Measurements from ENCODE around the gene ABL2.
"Not testable (repeated sequence)": the region's sequence is repeated elsewhere in the genome, so short reads cannot be mapped to it uniquely, and the experiment has no call there.

ABL2 gene

GRCh38 chr1:179231923-179232322, 2.4 kb upstream of the ABL2 start:
- H3K27ac ChIP-seq = no peak overlapping the region
- TF ChIP-seq CTCF (conservative IDR thresholded peaks at IDR 0.05) = no peak

GRCh38 chr1:179230721-179231120, 1.2 kb upstream of the ABL2 start:
- TF ChIP-seq CTCF (conservative IDR thresholded peaks at IDR 0.05) = no peak
- H3K27ac ChIP-seq = peak overlapping the region; percentile 78

DNA sequence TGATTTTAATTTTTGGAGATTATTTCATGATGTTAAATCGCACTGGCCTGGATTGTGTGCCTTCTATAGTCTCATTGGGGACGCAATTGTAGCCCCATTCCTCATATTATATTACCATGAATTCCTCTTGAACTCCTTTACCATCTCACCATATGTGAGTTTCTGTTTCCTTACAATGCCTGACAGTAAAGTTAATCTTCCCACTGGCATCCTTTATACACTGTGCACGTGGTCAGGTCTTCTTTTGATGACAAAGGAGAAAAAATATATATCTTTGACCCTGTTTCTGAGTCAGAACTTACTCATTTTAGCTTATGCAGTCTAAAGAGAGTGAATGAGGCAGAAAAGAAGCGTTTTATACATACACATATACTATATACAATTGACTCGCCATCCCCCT, 774 bp upstream of the ABL2 start:
- peak overlapping the region; percentile 78 for H3K27ac ChIP-seq
- no peak for TF ChIP-seq CTCF (conservative IDR thresholded peaks at IDR 0.05)

DNA sequence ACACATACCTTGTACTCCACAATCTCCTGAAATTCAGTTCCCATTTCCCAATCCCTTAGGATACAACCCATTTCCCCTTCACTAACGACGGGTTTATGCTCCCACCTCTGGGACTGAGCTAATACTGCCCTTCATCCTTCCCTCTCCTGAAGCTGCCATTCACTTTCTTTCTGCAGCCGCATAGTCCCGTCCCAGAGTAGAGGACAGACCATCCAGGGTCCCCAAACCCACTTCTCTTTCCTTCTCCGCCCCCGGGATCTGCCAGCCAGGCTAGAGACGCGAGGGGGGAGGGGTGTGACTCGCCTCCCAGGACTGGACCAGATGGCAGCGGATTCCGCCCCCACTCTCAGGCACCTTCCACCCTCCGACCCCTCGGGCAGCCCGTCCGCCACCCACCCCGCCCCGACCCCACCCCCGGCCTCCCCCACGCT, 679 bp downstream of the ABL2 start:
- peak overlapping the region; percentile 78 for H3K27ac ChIP-seq
- no peak for TF ChIP-seq CTCF (conservative IDR thresholded peaks at IDR 0.05)

DNA sequence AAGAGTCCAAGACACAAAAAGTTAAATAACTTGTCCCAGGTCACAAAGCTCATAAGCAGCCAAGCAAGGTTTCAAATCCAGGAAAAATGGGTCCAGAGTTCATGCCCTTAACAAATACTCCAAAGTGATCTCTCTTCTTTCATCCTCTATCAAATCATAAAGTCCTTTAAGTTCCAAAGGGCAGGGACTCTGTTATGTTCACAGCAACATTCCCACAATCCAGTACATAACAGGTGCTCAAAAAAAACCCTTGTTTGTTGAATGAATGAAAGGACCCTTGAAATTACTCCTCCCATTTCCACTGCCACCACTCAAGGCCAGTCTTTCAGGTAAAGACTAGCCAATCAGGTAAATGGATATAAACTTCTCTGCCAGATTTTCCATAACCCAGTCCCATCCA, 2.7 kb downstream of the ABL2 start:
- no peak for TF ChIP-seq CTCF (conservative IDR thresholded peaks at IDR 0.05)
- no peak overlapping the region for H3K27ac ChIP-seq

- not testable (repeated sequence) for H3K27ac ChIP-seq
Measured at GRCh38 chr1:179224466-179224865, 5.0 kb downstream of the ABL2 start.

GRCh38 chr1:179221121-179221520, 8.4 kb downstream of the ABL2 start:
- not testable (repeated sequence) for H3K27ac ChIP-seq

DNA sequence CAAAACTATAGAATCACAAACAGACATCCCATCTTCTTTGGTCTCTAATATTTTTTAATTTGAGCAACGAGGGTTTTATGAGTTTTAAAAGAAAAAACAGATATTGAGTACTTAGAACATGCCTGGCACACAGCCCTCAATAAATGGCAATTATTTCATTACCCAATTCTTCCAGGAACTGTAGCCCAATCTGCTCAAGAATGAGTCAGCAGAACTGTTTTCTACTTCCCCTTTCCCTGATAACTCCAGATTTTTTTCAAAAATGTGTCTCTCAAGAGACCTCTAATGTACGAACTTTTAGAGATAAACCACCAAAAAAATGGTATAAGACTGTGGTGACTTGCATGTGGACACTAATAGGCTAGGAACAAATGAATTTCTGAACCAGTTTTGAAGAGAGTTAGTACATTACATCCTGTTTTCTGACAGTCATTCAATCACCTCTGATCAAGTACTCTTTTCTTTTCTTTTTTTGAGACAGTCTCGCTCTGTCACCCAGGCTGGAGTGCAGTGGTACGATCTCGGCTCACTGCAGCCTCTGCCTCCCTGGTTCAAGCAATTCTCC, 11.5 kb downstream of the ABL2 start:
- no peak for TF ChIP-seq CTCF (conservative IDR thresholded peaks at IDR 0.05)
- H3K27ac ChIP-seq = no peak overlapping the region

- not testable (repeated sequence) for H3K27ac ChIP-seq
Measured at GRCh38 chr1:179213317-179213716, 16.2 kb downstream of the ABL2 start.

All from VCaP (cell line).